ENCODE measurements around the gene ASTL. TPM values are rescaled to one million over a fixed set of nuclear protein-coding genes. Genes with fewer than 3 reads are reported as not detected.

ASTL gene
- total RNA-seq, 2 experiments from 2014 or later, result 0.49 TPM; not detected in 1

DNA sequence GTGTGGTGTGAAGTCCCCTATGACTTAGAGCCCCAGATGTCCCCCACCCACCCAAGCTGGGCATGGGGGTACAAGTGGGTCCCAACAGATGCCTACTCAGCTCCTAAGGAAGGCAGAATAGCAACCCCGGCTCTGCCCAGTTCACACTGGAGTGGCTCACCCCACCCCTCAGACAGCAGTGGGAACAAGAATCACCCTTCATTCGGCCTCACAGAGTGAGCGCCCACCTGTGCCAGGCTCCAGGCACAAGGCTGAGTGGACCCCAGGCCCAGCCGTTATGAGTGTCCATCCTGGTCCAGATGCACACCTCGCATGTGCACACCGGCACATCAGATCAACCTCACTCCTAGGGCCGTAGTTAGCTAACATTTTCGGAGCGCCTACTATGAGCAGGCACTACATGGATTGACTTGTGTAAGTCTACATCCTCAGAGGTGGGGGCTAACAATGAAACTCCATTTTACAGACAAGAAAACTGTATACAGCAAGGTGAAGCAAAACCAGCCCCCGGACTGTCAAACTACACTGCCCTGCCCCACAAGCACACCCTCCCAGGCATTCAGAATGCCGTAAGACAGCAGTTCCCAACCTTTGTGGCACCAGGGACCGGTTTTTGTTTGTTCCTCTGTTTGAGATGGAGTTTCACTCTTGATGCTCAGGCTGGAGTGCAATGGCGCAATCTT lies 2.8 kb upstream of the ASTL start:
- peaks cover 33% of the 10 kb centered on the region for H3K4me1 ChIP-seq (ENCODE audit: insufficient read depth, low read length, poor library complexity, severe bottlenecking)
- no peak overlapping the region for H3K27ac ChIP-seq (ENCODE audit: low read depth, low read length, poor library complexity, severe bottlenecking)
- ChIA-PET CTCF (ENCODE audit: unreplicated experiment) (interaction anchor here (0.7 to 3.7 kb wide), 3 partner anchors 33 to 110 kb away, joined by 3 to 22 read pairs (median 5); no protein-coding TSS in a partner anchor), POLR2A (interaction anchor here (1.2 to 3.6 kb wide), 3 partner anchors 33 to 35 kb away, joined by 4 to 23 read pairs (median 5); no protein-coding TSS in a partner anchor)
- no peak for DNase-seq (ENCODE audit: low spot score)
- H3K36me3 ChIP-seq (ENCODE audit: insufficient read depth, low read length), result peaks cover 33% of the 10 kb centered on the region
- H3K9me2 ChIP-seq (ENCODE audit: insufficient read depth, low read length), result no peaks in the 10 kb centered on the region
- intact Hi-C loops (cut with micrococcal nuclease; ENCODE audit: unreplicated experiment), result loop anchor here (5.0 kb wide), 1 partner anchor 101 kb away; no protein-coding TSS in a partner anchor
- no peak overlapping the region for H3K4me2 ChIP-seq (ENCODE audit: low read length)
- H3K9me3 ChIP-seq (ENCODE audit: low read length), result no peaks in the 10 kb centered on the region
- no TSS peak for BruUV-seq (replicated peaks)
- TF ChIP-seq EZH2phosphoT487 (IDR thresholded peaks at IDR 0.05; ENCODE audit: borderline replicate concordance, low read depth, low read length), result no peak
- TF ChIP-seq, protein P1, sequence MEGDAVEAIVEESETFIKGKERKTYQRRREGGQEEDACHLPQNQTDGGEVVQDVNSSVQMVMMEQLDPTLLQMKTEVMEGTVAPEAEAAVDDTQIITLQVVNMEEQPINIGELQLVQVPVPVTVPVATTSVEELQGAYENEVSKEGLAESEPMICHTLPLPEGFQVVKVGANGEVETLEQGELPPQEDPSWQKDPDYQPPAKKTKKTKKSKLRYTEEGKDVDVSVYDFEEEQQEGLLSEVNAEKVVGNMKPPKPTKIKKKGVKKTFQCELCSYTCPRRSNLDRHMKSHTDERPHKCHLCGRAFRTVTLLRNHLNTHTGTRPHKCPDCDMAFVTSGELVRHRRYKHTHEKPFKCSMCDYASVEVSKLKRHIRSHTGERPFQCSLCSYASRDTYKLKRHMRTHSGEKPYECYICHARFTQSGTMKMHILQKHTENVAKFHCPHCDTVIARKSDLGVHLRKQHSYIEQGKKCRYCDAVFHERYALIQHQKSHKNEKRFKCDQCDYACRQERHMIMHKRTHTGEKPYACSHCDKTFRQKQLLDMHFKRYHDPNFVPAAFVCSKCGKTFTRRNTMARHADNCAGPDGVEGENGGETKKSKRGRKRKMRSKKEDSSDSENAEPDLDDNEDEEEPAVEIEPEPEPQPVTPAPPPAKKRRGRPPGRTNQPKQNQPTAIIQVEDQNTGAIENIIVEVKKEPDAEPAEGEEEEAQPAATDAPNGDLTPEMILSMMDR (conservative IDR thresholded peaks at IDR 0.05; ENCODE audit: low read length), result no peak
- no peak overlapping the region for H2AFZ ChIP-seq (ENCODE audit: low read length)
- H4K20me1 ChIP-seq (ENCODE audit: insufficient read depth, low read length), result no peaks in the 10 kb centered on the region
- peaks cover 29% of the 10 kb centered on the region for H3K79me2 ChIP-seq (ENCODE audit: insufficient read depth, low read depth, low read length)
- H3K4me3 ChIP-seq (ENCODE audit: low read depth, low read length, poor library complexity, severe bottlenecking), result no peak overlapping the region

DNA sequence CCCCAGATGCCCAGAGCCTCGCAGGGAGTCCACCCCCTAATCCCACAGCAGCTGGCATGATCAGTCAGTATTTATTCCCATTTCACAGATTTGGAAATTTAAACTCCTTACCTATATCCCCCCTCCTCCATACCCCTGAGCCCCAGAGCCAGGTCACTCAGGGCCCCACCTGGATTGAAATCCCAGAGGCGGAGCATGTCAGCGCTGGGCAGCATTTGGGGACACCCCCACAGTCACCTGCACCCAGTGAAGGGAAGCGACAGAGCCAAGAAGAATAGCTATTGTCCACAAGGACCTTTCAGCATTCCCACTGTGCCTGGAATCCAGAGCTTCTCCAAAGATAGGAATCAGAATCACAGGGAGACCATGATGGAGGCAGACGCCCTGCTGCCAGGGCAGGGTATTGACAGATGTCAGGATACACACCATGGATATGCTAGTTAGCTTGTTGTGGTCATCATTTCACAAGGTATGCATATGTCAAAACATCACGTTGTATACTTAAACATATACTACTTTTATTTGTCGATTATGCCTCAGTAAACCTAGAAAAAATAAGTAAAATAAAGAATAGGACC lies 968 bp upstream of the ASTL start:
- BruUV-seq (replicated peaks), result no TSS peak
- H3K36me3 ChIP-seq (ENCODE audit: insufficient read depth, low read length), result peaks cover 28% of the 10 kb centered on the region
- ChIA-PET POLR2A (interaction anchor here (3.6 kb wide), 1 partner anchor 36 kb away, joined by 23 read pairs; no protein-coding TSS in a partner anchor), CTCF (ENCODE audit: unreplicated experiment) (interaction anchor here (0.6 to 3.3 kb wide), 4 partner anchors 21 to 121 kb away, joined by 3 to 26 read pairs (median 6); no protein-coding TSS in a partner anchor)
- H3K9me3 ChIP-seq (ENCODE audit: low read length), result no peaks in the 10 kb centered on the region
- H3K9me2 ChIP-seq (ENCODE audit: insufficient read depth, low read length), result no peaks in the 10 kb centered on the region
- H4K20me1 ChIP-seq (ENCODE audit: insufficient read depth, low read length), result no peaks in the 10 kb centered on the region
- H3K4me1 ChIP-seq (ENCODE audit: insufficient read depth, low read length, poor library complexity, severe bottlenecking), result peaks cover 26% of the 10 kb centered on the region
- no peak overlapping the region for H3K4me3 ChIP-seq (ENCODE audit: low read depth, low read length, poor library complexity, severe bottlenecking)
- peaks cover 16% of the 10 kb centered on the region for H3K79me2 ChIP-seq (ENCODE audit: insufficient read depth, low read depth, low read length)
- intact Hi-C loops (cut with micrococcal nuclease; ENCODE audit: unreplicated experiment), result no loop called here
- DNase-seq (ENCODE audit: low spot score), result no peak
- no peak overlapping the region for H3K4me2 ChIP-seq (ENCODE audit: low read length)
- H3K27ac ChIP-seq (ENCODE audit: low read depth, low read length, poor library complexity, severe bottlenecking), result no peak overlapping the region
- H2AFZ ChIP-seq (ENCODE audit: low read length), result no peak overlapping the region
- TF ChIP-seq, protein P1 (conservative IDR thresholded peaks at IDR 0.05; ENCODE audit: low read length), result no peak
- TF ChIP-seq EZH2phosphoT487 (IDR thresholded peaks at IDR 0.05; ENCODE audit: borderline replicate concordance, low read depth, low read length), result no peak
